GM21825 (cell line): ENCODE results near the gene CENPO.

Experiments used
- ATAC-seq: cut with Tn5 transposase; IDR thresholded peaks from one replicate; pipeline ENCODE4 v1.9.1; 2021; ENCODE audit warnings: mild to moderate bottlenecking, moderate library complexity; ENCODE audit not compliant: unreplicated experiment

The CENPO gene

DNA sequence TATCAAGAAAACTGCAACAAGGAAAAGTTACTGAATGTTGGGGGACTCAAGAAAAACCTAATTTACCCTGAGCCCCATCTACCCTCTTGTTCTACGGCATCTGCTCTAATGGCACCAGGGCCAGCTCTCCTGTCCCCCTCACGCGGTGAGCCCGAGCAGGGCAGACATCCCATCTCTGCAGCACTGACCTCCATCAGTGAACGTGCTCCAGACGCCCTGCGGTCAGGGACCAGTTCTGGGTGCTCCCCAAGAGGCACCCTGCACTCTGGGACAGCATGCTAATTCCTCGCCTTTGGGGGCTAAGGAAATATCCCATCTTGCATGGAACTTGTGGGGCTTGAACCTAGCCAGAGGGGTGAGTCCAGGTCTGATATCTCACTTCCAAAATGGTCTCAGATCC is 43.0 kb downstream of the CENPO start:
- ATAC-seq = no peak

DNA sequence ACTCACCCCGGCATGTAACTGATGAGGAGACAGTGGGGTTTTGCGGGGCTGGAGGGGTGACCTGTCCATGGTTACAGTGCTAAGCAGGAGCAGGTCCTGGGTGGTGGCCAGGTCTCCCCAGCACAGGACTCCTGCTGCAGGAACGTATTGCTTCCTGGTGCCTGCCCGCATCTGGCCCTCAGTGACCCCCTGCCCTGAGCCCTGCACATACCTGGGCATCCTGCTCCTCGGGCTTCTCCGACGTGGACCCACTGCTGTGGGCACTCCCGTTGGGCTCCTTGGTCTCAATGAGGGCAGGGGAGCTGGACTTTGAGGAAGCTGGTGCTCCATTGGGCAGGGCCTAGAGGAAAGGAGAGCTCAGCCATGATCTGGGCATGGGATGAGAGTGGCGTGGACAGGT is 43.5 kb downstream of the CENPO start:
- no peak for ATAC-seq

DNA sequence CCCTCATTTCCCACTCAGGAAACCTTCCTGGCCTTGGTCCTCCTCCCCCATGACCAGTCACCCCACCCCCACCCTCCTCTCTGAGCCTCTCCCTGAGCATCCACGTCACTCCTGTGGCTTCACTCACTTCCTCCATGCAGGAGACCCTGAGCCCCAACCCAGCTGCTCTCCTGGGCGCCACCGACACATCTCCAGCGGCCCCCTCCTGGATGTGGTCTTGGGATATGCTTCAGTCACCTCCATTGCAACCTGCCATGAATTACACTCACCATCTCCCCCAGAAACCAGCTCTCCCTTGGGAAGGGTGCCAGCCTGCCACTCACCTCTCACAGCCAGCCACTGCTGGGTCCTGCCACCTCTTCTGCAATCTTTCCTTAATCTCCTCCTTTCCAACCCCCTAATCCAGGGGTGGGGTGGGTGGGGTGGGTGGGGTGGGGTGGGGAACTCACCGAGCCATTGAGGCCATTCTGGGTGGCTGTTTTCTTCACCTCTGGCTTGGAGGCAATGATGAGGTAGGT is 44.8 kb downstream of the CENPO start:
- no peak for ATAC-seq

DNA sequence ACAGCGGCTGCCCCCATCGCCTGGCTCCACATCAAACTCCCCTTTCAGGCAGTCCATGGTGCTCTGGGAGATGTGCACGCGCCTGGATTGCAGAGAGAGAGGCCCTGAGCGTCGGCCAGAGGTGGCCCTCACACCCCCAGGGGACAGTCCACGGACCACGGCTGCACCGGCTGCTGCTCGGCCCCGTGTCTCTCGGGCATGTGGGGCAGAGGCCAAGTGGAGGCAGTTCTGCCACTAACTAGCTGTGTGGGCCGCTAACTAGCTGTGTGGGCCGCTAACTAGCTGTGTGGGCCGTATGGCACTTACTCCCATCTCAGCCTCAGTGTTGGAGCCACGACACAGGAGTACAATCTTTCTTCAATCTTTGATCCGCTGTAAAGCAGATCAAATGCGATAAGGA is 45.3 kb downstream of the CENPO start:
- ATAC-seq = no peak

DNA sequence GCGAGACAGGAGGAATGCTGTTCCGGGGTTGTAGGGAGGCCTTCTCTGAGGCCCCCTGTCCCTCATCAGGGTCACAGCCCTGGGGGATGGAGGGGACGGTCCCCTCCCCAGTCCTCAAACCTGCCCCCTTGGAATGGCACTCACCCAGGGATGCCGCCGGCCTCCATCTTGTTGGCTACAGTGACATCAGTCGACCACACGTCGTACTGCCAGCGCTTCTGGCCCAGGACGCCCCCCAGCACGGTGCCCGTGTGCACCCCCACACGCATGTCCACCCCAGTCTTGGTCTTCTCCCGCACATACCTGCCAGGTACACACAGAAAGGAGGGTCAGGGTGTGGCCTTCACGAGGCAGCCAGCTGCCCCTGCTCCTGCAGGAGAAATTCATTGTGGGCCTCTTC is 46.5 kb downstream of the CENPO start:
- ATAC-seq = no peak

DNA sequence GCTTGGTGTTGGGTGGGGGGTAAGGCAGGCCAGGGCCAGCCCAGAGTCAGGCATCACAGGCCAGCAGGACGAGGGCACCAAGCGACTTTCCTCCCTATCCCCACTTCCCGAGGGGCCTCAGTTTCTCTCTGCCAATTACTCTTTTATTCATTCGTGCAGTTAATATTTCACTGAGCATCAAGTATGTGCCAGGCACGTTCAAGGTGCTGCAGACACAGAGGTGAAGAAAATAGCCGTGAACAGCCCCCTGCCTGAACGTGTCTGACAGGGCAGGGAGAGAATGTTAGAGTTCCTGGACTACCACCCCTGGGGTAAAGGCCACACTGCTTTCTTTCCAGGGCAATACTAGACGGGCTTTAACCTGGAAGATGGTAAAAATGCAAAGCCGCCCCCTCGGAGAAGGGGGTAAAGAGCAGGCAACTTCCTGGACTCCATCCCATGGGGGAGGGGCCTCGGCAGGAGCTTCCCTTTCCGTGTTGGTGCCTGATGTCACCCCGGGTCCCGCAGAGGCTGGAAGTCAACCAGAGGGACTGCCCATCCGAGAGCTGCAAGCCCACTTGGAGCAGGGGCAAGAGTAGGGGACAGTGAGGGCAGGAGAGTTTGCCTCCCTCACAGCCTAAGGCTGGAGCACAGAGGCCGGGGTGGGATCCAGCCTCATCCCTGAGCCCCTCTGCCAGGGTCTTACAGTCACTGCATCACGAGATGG is 47.1 kb downstream of the CENPO start:
- ATAC-seq = no peak

DNA sequence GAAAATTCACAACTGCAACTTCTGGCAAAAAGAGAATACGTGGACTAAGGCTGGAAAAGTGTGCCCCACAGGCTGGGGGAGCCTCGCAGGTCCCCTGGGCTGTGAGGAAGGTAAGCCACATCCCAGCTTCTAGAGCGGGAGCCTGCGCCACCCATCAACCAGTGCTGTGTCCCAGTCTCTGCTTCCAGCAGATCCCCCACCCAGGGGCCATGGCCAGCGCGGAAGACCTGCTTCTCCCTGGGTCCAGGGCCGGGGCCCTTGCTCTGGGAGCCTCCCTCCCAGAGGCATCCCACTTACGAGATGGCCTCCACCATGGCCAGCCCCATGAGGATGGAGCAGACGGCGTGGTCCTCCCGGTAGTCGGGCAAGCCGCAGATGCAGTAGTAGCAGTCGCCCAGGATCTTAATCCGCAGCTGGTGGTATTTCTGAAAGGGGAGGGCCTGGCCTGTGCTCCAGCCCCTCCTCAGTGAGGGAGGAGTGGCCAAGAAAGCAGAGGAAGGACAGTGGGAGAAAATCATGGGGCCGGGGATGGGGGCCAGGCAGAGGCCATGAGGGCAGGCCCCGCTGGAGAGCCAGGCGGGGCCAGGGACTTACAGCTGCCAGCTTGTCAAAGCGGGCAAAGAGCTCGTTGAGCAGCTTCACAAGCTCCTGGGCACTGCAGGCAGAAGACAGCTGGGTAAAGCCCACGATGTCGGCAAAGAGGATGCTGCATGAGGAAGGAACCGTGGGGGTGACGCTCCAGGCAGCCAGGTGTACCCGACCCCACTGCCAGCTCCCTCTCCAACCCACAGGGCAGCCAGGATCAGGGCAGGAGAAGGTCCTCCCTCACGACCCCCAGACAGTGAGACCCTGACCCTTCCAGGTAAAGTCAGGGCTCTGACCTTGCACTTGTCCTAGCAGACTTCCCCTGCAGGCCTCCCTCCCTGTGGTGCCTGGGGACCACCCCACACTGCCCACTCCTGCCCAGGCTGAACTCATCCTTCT is 48.0 kb downstream of the CENPO start:
- no peak for ATAC-seq

DNA sequence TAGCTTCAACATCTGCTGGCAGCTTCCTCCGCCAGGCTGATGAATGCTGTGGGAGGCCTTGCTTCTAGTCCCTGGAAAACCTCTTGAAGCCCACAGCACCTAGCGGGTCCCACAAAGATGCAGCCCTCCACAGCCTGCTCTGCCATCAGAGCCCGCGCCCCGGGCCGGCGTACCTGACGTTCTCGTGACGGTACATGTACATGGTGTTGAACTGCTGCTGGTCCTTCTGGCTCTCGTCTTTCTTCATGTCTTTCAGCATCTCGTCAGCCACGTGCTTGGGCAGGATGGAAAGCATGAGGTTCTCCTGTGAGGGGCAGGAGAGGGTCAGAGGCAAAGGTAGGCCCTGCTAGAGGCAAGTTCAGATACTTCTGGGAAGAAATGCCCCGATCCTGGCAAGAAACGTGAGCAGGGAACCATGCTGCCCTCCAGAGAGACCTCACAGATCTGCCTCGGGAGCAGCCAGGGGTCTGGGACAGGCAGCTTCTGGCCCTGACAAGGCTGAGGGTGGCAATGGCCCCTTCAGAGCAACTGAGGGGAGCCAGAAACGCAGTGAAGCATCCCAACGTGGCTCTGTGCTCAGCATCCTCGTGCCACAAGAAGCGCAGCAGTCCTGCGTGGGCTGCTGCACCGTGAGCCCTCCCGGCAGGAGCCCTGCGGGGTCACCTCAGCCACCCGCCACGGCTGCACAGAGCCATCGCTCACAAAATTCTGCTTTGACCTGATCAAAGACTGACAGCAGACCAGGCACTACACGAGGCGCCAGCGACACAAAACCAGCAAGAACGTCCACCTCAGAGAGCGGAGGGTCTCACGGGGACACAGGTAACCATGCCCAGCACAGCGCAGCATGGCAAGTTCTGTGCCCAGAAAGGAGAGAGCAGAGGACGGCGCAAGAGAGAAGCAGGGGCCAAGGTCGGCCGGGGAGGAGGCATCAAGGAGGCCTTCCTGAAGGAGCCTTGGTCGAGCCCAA is 49.1 kb downstream of the CENPO start:
- no peak for ATAC-seq

DNA sequence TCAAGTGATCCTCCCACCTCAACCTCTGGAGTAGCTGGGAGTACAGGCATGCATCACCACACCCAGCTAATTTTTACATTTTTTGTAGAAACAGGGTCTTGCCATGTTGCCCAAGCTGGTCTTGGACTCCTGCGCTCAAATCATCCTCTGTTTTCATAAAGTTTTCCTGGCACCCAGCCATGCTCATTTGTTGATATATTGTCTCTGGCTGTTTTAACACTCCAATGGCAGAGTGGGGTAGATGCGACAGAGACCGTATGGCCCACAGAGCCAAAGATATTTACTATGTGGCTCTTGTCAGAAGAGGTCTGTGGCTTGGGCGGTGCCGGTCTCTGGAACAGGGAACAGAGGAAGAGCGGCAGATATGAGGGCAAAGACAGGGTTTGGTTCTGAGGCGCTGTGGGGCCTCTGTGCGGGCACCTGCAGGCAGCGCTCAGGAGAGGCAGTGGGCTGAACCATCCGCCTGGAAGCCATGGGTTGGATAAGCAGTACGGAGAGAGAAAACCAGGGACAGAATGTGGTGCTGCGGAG is 50.2 kb downstream of the CENPO start:
- ATAC-seq = no peak

DNA sequence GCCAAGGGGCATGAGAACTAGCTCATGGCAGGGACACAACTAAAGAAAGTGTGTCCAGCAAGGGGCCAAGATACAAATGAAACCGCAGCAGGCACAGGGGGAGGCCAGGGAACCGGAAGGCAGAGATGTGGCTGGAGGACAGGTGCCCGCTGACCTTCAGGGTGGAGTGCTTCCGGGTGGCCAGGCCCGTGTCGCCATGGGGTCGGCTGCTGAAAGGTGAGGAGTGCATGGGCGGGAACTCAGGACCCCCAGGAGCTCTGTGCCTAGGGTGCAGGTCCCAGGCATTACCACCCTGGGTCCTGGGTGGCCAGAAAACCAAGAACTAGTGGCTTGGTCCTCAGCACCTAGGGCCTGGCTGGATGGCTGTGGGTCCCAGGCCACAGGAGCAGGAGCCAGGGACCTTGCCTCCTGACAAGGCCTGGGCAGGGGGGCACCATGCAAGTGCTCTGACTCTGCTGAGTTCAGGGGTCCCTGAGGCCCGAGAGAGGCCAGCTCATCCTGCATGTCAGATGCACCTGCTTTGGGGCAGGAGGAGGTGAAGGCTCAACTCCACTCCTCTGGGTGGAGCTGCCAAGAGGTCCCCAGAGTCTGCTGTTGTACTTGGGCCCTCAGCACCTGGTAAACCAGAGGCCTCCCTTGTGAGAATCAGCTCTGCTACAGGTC is 50.9 kb downstream of the CENPO start:
- ATAC-seq = no peak

DNA sequence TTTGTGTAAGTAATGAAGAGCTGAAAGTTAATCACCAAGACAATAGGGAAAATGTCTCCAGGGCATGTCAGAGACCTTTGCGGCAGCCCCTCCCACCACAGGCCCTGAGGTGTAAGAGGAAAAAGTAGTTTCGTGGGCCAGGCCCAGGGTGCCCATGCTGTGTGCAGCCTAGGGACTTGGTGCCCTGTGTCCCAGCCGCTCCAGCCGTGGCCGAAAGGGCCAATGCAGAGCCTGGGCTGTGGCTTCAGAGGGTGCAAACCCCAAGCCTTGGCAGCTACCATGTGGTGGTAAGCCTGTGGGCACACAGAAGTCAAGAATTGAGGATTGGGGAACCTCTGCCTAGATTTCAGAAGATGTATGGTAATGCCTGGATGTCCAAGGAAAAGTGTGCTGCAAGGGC is 52.5 kb downstream of the CENPO start:
- no peak for ATAC-seq

DNA sequence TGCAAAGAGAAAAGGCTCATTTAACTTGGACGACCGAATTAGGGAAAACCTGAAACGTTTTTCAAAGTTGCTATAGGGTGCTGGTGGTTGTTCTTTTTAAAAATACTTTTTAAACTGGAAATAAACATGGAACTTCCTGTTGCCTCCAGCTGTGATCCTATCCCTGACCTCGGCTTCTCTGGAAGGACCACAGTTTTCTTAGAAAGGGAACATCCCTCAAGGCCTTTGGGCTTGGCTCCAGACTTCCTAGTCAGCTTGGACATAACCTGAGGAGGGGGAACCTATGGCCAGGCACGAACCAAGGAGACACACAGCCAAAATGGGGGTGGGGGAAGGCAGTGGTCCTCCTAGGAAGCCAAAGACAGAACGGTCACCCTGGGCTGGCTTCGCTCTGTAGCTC is 57.7 kb downstream of the CENPO start:
- no peak for ATAC-seq

DNA sequence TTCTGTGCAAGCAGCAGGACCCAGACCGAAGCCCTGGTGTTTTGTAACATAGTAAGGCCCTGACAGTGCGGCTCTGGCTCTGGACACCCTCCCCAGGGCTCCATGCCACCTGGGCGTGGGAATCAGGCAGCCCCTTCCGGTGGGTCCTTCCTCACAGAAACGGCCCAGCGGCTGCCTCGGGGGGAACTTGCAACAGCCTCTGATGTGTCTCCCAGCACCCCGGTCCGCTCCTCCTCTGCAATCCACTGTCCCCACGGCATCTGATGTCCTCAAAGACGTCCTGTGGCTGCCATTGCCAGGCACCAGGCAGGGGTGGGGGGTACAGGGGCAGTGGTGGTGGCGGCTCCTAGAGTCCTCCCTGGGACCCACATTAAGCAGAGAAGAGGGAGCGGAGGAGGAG is 58.8 kb downstream of the CENPO start:
- ATAC-seq = no peak

DNA sequence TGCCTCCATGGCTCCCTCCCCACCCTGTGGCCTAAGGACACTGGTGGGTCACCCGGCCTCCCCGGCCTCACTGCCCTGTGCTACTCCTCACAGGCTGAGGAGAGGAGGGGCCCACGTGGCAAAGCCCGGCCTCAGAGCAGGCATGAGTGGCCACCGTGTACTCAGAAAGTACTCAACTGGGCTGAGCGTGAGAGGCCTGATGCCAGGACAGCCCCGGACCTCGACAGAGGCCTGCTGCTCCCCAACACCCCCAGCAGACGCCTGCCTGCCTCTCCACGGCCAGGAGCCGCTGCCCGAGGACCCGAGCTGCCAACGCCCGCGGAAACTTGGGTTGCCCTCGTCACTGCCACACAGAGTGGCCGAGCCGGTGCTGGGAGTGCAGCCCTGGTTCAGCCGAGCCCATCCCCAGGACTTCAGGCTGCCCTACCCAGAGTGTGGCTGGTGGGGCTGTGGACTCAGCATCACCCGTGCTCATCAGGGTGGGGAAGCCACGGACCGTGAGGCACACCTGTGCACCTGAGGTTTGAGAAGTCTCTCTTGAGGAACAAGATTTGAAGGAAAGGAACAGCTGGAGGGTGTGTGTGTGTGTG is 59.3 kb downstream of the CENPO start:
- ATAC-seq = no peak

DNA sequence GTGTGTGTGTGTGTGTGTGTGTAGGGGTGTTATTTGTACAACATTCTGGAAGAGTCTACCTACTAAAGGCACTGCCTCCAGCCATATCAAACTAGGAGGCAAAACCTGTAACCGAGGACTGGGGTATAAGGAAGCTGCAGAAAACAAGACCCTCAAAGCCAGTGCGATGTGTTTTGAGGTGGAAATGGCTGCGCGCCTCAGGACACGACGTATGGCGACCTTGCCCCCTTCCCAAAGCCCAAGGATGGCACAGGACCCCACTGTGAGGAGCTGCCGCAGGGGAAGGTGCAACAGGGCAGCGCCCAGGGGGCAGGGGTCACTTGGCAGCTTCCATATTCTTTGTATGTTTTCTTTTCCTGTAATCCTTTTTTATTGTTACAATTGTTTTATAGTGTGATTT is 59.8 kb downstream of the CENPO start:
- no peak for ATAC-seq

DNA sequence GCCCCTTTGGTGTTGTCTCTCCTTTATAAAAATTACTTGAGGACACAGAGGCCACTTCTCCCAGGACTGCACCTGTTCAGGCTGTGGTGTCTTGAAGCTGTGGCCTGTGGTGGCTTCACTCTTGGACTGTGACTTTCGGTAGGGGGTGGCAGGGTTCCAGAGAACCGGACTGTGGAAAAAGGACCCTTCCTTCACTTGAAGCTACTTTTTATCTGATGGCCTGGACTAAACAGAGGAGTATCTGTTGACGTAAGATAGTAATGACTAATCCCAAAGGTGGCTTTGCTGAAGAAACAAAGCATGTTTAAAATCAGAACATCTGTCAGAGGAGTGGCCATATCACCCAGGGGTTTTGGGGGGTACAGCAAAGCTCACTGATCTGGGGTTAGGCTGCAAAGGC is 60.8 kb downstream of the CENPO start:
- ATAC-seq = no peak

DNA sequence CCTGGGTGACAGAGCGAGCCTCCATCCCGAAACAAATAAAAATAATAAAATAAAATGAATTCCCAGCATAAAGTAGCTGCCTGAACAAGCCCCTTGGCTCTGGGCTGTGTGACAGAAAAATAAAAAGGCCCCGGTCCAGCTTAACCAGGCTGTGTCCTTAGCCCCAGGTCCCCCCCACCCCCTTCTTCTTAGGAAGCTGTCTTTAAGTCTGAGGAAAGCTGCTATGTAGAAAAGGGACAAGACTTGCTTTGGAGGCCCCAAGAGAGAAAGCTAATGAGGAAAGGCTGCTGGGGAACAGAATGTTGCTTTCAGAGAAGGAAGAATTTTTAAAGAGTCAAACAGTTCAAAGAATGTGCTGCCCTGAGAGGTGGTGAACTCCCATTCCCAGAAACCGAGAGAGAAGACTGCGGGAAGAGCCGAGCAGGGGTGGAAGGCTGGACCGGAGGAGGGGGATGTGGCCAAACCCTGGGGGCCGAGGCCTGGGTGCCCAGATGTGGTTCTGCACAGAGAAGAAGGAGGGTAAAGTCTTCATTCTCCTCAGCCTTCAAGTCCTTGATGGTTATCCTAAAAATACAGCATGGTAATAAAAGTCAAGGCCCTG is 61.9 kb downstream of the CENPO start:
- no peak for ATAC-seq

DNA sequence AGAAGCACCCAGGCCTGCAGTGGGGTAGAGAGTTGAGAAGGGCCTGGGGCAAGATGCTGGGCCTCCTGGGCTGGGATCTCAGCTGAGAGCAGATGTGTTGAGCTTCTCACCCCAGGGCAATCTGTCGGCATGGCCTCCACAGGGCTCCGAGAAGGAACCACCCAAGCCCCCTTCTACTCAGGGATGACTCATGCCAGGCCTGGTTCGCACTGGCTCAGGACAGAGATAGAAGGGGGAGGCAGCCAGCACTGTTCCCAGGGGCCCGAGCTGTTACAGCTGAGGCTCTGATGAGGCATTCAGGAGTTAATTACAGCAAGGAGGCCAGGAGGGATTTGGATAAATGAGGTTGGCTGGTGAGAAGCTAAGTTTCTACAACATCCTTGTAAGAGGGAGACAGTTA is 62.5 kb downstream of the CENPO start:
- no peak for ATAC-seq

DNA sequence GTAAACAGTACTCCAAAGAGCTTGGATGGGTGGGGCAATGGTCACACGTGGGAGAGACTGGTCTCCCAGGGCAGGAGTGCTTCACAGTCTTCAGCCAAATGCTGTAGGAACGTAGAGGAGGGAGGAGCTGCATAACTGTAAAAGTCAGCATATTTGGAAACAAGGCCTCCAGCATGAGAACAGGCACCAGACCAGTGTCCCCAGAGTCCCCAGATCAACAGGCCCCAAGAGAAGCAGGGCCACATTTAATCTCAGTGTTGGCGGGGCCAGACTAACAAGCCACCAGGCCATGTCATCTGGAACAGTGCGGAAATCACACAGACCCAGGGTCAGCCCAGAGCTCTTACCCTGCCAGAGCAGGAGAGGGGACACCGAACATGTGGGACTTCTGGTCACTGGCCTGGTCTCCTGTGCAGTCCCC is 63.6 kb downstream of the CENPO start:
- ATAC-seq = no peak
